Thyroid gland (tissue), 4 donors: ENCODE measurements around the gene CACFD1.

Experiments used
- POLR2A ChIP-seq, 2 donors: fragments of 450-650 bp; IDR thresholded peaks; one replicate each; pipeline ENCODE4 v1.6.1; 2017; ENCODE audit warnings: antibody characterized with exemption in 2 of 2, mild to moderate bottlenecking in 2 of 2, moderate library complexity in 1 of 2
- TF ChIP-seq, protein P1 (sequence below), 6 experiments: fragments of 200-600 bp in 3 of 6; fragments of 450-650 bp in 3 of 6; sonication (generic) in 3 of 6; IDR thresholded peaks; one replicate each; pipeline ENCODE4 v1.5.1; 2016 to 2019; ENCODE audit warnings: antibody characterized with exemption in 6 of 6, mild to moderate bottlenecking in 2 of 6, inconsistent platforms in 1 of 6, moderate library complexity in 1 of 6

DNA sequence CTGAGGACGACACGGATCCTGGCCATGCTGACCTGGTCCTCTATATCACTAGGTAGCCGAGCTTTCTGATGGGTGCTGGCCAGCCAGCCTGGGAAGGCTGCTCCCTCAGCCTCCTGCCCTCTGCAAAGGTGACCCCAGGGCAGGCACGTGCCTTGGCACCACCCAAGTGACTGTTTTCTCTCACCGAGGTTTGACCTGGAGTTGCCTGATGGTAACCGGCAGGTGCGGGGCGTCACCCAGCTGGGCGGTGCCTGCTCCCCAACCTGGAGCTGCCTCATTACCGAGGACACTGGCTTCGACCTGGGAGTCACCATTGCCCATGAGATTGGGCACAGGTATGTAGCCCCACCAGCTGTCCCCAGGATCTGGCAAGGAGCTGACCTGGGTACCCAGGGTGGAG is 33.8 kb upstream of the CACFD1 start:
- TF ChIP-seq, protein P1, sequence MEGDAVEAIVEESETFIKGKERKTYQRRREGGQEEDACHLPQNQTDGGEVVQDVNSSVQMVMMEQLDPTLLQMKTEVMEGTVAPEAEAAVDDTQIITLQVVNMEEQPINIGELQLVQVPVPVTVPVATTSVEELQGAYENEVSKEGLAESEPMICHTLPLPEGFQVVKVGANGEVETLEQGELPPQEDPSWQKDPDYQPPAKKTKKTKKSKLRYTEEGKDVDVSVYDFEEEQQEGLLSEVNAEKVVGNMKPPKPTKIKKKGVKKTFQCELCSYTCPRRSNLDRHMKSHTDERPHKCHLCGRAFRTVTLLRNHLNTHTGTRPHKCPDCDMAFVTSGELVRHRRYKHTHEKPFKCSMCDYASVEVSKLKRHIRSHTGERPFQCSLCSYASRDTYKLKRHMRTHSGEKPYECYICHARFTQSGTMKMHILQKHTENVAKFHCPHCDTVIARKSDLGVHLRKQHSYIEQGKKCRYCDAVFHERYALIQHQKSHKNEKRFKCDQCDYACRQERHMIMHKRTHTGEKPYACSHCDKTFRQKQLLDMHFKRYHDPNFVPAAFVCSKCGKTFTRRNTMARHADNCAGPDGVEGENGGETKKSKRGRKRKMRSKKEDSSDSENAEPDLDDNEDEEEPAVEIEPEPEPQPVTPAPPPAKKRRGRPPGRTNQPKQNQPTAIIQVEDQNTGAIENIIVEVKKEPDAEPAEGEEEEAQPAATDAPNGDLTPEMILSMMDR (IDR thresholded peaks at IDR 0.05): no peak
- no peak for TF ChIP-seq POLR2A (IDR thresholded peaks at IDR 0.05)
